Thyroid gland (tissue), 4 donors: ENCODE data around the gene C7. TPM values are rescaled to one million over a fixed set of nuclear protein-coding genes. Genes with fewer than 3 reads are reported as not detected.
"Not testable (repeated sequence)": the region's sequence is repeated elsewhere in the genome, so short reads cannot be mapped to it uniquely, and the experiment has no call there.

Experiments
- DNase-seq, 2 donors: peaks; one replicate each; pipeline ENCODE4 v3.0.0-alpha.2; 2019
- H3K27ac ChIP-seq, 3 donors: fragments of 200-600 bp; sonication (generic); 1 replicate in 2 of 3; 2 replicates in 1 of 3; pipeline ENCODE4 v1.5.1; 2016 to 2019; ENCODE audit warnings: mild to moderate bottlenecking in 1 of 3, moderate library complexity in 1 of 3
- H3K27me3 ChIP-seq: fragments of 200-600 bp; sonication (generic); one replicate; pipeline ENCODE4 v1.5.1; 2019
- H3K36me3 ChIP-seq, 2 donors: fragments of 200-600 bp; sonication (generic); one replicate each; pipeline ENCODE4 v1.5.1; 2016 to 2019
- H3K4me1 ChIP-seq, 2 donors: fragments of 200-600 bp; sonication (generic); one replicate each; pipeline ENCODE4 v1.5.1; 2017 to 2019
- H3K4me3 ChIP-seq, 3 donors: fragments of 200-600 bp; sonication (generic); replicated peaks in 1 of 3; 1 replicate in 2 of 3; 2 replicates in 1 of 3; pipeline ENCODE4 v1.5.1; 2016; ENCODE audit warnings: mild to moderate bottlenecking in 1 of 3
- H3K9me3 ChIP-seq: fragments of 200-600 bp; sonication (generic); one replicate; pipeline ENCODE4 v1.5.1; 2017
- CTCF ChIP-seq, 6 experiments: fragments of 200-600 bp in 3 of 6; fragments of 450-650 bp in 3 of 6; sonication (generic) in 3 of 6; IDR thresholded peaks; one replicate each; pipeline ENCODE4 v1.5.1; 2016 to 2019; ENCODE audit warnings: antibody characterized with exemption in 6 of 6, mild to moderate bottlenecking in 2 of 6, inconsistent platforms in 1 of 6, moderate library complexity in 1 of 6
- POLR2A ChIP-seq, 2 donors: fragments of 450-650 bp; IDR thresholded peaks; one replicate each; pipeline ENCODE4 v1.6.1; 2017; ENCODE audit warnings: antibody characterized with exemption in 2 of 2, mild to moderate bottlenecking in 2 of 2, moderate library complexity in 1 of 2
- WGBS, 2 donors: methylation state at CpG; one replicate each; pipeline ENCODE4 v1.1.5; 2017; 5-methylcytosine and 5-hydroxymethylcytosine counted together
- intact Hi-C: fragments of 100-400 bp; cut with DNase I; formaldehyde crosslinking; loops from one replicate; pipeline ENCODE4 v1.15.1; 2023
- total RNA-seq, 4 donors: library from RNA; depleted of rRNA; stranded (reverse); fragments of >200 nt; gene quantifications; one replicate each; pipeline ENCODE4 v1.2.3, GENCODE V29; 2016

C7 gene
- total RNA-seq, result 100 to 1,000 TPM; 108 to 257 (median 203) TPM

- no peaks in the 10 kb centered on the region for H3K9me3 ChIP-seq
- H3K36me3 ChIP-seq, result no peaks in the 10 kb centered on the region
- intact Hi-C loops, result no loop called here
- no peaks in the 10 kb centered on the region for H3K4me1 ChIP-seq
- no peak for DNase-seq
- TF ChIP-seq CTCF (IDR thresholded peaks at IDR 0.05), result no peak
- TF ChIP-seq POLR2A (IDR thresholded peaks at IDR 0.05), result no peak
- peak within 1 kb of the TSS in 1 of 3 donors; percentile 4 for H3K27ac ChIP-seq
- H3K27me3 ChIP-seq, result no peaks in the 10 kb centered on the region
- H3K4me3 ChIP-seq, result no peak within 1 kb of the TSS
- 19 to 21% methylated on average over 3 of the region's 3 CpGs for WGBS, 2 donors
Measured at GRCh38 chr5:40909264-40909663, at the start of gene C7. C7 (plus strand) TSS chr5:40909497; CDS start chr5:40909611, 114 bp downstream.

GRCh38 chr5:40860711-40861110 is 48.6 kb upstream of the C7 start:
- no peak overlapping the region for H3K4me3 ChIP-seq
- no peaks in the 10 kb centered on the region for H3K9me3 ChIP-seq
- H3K36me3 ChIP-seq, result no peaks in the 10 kb centered on the region
- no peak overlapping the region for H3K27ac ChIP-seq
- no peaks in the 10 kb centered on the region for H3K4me1 ChIP-seq
- TF ChIP-seq POLR2A (IDR thresholded peaks at IDR 0.05) (no peak), CTCF (IDR thresholded peaks at IDR 0.05) (no peak)
- no peak for DNase-seq
- intact Hi-C loops, result no loop called here
- H3K27me3 ChIP-seq, result no peaks in the 10 kb centered on the region

GRCh38 chr5:40865004-40865403 is 44.3 kb upstream of the C7 start:
- H3K36me3 ChIP-seq, H3K4me3 ChIP-seq, H3K9me3 ChIP-seq, DNase-seq, intact Hi-C loops, H3K27me3 ChIP-seq, H3K4me1 ChIP-seq, H3K27ac ChIP-seq: not testable (repeated sequence)
- 93 to 96% methylated on average over 5 of the region's 5 CpGs for WGBS, 2 donors

GRCh38 chr5:40866844-40867243 is 42.5 kb upstream of the C7 start:
- H3K9me3 ChIP-seq, result no peaks in the 10 kb centered on the region
- TF ChIP-seq POLR2A (IDR thresholded peaks at IDR 0.05) (no peak), CTCF (IDR thresholded peaks at IDR 0.05) (no peak)
- no peak overlapping the region for H3K27ac ChIP-seq
- no peaks in the 10 kb centered on the region for H3K27me3 ChIP-seq
- WGBS, 2 donors, result 61 to 64% methylated on average over 5 of the region's 5 CpGs
- no peak overlapping the region for H3K4me3 ChIP-seq
- DNase-seq, result no peak
- intact Hi-C loops, result no loop called here
- H3K4me1 ChIP-seq, result no peaks in the 10 kb centered on the region
- H3K36me3 ChIP-seq, result no peaks in the 10 kb centered on the region

- WGBS, 2 donors, result 89 to 92% methylated on average over 1 of the region's 1 CpG
Measured at GRCh38 chr5:40869384-40869783, 39.9 kb upstream of the C7 start.

More at GRCh38 chr5:40869384-40869783, 39.9 kb upstream of the C7 start:
- H3K27me3 ChIP-seq, result no peaks in the 10 kb centered on the region
- intact Hi-C loops, result no loop called here
- TF ChIP-seq CTCF (IDR thresholded peaks at IDR 0.05) (no peak), POLR2A (IDR thresholded peaks at IDR 0.05) (no peak)
- no peaks in the 10 kb centered on the region for H3K9me3 ChIP-seq
- no peak overlapping the region for H3K27ac ChIP-seq
- no peaks in the 10 kb centered on the region for H3K4me1 ChIP-seq
- H3K36me3 ChIP-seq, result no peaks in the 10 kb centered on the region
- H3K4me3 ChIP-seq, result no peak overlapping the region
- no peak for DNase-seq
